ENCODE data around the gene PLPP4.
A peak's percentile ranks its signal among the peaks of the same experiment; 100 is the strongest.

Gene PLPP4

DNA sequence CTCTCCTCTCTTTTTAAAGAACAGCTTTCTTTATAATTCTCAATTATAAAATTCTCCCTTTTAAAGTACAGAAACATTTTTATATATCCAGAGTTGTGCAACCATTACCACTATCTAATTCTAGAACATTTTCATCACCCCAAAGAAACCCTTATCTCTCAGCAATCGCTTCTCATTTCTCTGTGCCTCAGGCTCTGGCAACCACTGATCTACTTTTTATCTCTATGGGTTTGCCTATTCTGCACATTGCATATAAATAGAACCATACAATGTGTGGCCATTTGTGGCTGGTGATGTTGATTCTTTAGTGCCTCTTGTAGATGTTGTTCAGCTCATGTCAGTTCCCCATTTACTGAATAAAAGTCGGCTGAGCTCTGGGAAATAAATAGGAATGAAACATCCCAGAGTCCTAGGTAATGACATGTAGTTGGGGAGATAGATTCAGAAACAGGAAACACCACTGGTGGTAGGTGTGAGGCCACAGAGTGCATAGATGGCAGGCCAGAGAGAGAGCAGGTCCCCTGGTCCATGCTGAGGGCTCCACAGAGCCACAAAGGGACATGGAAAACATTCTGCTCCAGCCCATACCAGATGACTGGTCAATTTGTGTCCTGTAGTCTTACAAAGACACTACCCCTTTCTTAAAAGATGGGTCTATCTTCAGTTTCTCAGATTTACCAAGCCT, 126.5 kb downstream of the PLPP4 start:
- DNase-seq (ENCODE audit: low read depth) = no peak
- H3K4me3 ChIP-seq (replicated peaks; ENCODE audit: low read depth, low read length) = no peak overlapping the region
- no peak for TF ChIP-seq CTCF (IDR thresholded peaks at IDR 0.05; ENCODE audit: low read length, missing control alignments)

DNA sequence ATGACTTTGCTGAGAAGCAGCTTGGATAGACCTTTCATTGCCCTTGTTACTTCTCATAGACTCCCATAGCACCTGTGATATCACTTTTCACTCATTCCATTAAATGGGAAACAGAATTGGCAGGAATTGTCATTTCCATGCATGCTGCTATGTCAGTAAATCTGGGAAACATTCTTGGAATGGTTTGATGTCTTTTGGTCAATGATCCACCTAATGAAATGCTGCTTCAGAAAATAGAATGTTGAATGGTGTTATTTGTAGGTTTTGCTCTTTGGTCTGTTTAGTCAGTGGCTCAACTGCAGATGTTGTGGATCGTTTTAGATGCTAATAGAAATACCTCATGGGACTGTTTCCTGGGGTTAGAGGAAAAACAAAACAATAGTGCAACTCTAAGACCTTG, 127.8 kb downstream of the PLPP4 start:
- no peak overlapping the region for H3K4me3 ChIP-seq (replicated peaks; ENCODE audit: low read depth, low read length)
- DNase-seq (ENCODE audit: low read depth) = no peak
- no peak for TF ChIP-seq CTCF (IDR thresholded peaks at IDR 0.05; ENCODE audit: low read length, missing control alignments)

DNA sequence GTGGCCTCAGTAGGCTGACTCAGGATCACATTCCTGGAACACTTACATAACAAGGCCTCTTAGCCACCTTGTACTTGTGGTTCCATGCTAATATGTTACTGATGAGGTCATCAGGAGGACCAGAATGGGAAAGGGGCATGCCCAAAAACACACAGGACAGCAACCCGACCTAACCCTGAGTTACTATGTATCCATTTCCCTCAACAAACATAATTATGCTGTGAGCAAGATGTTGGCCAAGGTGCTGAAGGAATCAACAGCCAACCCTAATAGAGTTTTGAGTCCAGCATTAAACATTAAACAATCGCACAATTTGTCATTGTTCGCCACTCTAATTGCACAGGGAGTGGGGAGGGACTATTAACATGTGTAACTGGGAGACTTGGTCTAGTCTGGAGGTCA, 129.4 kb downstream of the PLPP4 start:
- H3K4me3 ChIP-seq (replicated peaks; ENCODE audit: low read depth, low read length) = no peak overlapping the region
- DNase-seq (ENCODE audit: low read depth) = peak; percentile 11
- no peak for TF ChIP-seq CTCF (IDR thresholded peaks at IDR 0.05; ENCODE audit: low read length, missing control alignments)

- no peak for DNase-seq (ENCODE audit: low read depth)
- no peak overlapping the region for H3K4me3 ChIP-seq (replicated peaks; ENCODE audit: low read depth, low read length)
- TF ChIP-seq CTCF (IDR thresholded peaks at IDR 0.05; ENCODE audit: low read length, missing control alignments) = no peak
Observed at GRCh38 chr10:120587061-120587460, 130.0 kb downstream of the PLPP4 start.

DNA sequence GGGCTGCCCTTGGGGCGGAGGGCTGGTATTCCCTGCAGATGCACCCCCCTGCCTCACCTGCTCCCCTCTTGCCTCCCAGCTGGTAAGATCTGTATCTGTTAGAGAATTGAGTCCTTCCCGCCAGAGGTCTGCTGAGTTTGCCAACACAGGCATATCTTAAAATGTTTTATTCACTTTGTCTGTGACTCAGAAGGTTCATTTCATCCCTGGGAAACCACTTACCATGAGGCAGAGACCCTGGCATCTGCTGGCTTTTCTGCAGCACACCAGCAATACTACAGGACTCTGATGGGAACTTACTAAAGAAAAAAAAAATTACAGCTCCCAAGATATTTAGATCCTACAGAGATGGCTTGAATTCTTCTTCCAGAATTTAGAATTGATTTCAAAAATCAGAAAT, 131.3 kb downstream of the PLPP4 start:
- no peak overlapping the region for H3K4me3 ChIP-seq (replicated peaks; ENCODE audit: low read depth, low read length)
- no peak for DNase-seq (ENCODE audit: low read depth)

GRCh38 chr10:120593693-120594092, 136.7 kb downstream of the PLPP4 start:
- no peak for TF ChIP-seq CTCF (IDR thresholded peaks at IDR 0.05; ENCODE audit: low read length, missing control alignments)
- no peak for DNase-seq (ENCODE audit: low read depth)
- H3K4me3 ChIP-seq (replicated peaks; ENCODE audit: low read depth, low read length) = no peak overlapping the region

More for the DNA sequence above, 131.3 kb downstream of the PLPP4 start:
- TF ChIP-seq CTCF (IDR thresholded peaks at IDR 0.05; ENCODE audit: low read length, missing control alignments) = no peak

- no peak for TF ChIP-seq CTCF (IDR thresholded peaks at IDR 0.05; ENCODE audit: low read length, missing control alignments)
- H3K4me3 ChIP-seq (replicated peaks; ENCODE audit: low read depth, low read length) = no peak overlapping the region
- no peak for DNase-seq (ENCODE audit: low read depth)
Observed at GRCh38 chr10:120597902-120598301, 140.9 kb downstream of the PLPP4 start.
